Middle frontal gyrus (tissue), 1 donor: Measurements from ENCODE around the gene SLC9C2.
"Not testable (repeated sequence)": the region's sequence is repeated elsewhere in the genome, so short reads cannot be mapped to it uniquely, and the experiment has no call there.

ENCODE experiments used
- DNase-seq: peaks from one replicate; pipeline ENCODE4 v3.0.0-alpha.2; 2015; ENCODE audit warnings: low spot score; ENCODE audit errors: extremely low spot score

SLC9C2 gene

DNA sequence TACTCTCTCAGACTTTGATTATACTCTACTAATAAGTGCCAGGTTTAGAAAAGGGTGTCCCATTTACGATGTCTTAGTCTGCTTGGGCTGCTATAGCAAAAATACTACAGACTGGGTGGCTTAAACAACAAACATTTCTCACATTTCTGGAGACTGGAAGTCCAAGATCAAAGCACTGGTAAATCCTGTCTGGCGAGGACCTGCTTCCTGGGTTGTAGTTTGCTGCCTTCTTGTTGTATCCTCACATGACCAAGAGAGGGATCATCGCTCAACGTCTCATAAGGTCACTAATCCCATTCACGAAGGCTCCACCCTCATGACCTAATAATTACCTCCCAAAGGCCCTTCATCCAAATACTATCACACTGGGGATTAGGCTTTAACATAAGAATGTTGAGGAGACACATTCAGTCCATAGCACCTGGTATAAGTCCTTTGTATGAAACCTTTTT, 113.7 kb downstream of the SLC9C2 start:
- no peak for DNase-seq

DNA sequence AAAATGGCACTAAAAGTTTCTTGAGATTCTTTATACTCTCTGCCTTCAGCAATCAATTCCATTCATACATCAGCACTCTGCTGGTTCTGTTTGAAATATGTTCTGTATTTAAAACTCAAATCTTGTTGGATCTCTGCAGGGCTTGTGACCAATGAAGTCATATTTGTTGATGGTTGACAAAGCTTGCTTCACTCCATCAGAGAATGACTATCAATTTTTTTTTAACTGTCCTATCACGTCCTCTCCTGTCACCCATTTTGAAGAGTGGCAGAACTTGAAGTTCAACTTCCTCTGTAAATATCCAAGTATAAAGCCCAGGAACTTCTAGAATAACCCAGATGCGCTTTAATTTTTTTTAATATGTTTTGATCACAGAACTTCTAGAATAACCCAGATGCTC, 114.9 kb downstream of the SLC9C2 start:
- DNase-seq: no peak

DNA sequence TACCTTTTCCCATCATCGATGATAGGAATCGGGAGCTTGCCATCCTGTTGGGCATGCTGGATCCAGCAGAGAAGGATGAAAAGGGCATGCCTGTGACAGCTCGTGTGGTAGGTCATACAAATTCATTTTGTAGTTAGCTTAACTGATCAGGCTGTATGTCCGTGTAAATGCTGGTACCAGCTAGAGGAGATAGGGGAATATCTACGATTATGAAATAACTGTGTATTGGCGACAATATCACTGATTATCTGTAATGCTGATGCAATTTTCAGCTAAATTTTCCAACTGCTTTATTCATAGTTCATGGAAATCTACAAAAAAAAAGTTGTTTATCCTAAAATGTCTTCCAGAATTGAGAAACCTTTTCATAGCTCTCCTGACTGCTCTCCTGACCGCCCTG, 117.5 kb downstream of the SLC9C2 start:
- no peak for DNase-seq

DNA sequence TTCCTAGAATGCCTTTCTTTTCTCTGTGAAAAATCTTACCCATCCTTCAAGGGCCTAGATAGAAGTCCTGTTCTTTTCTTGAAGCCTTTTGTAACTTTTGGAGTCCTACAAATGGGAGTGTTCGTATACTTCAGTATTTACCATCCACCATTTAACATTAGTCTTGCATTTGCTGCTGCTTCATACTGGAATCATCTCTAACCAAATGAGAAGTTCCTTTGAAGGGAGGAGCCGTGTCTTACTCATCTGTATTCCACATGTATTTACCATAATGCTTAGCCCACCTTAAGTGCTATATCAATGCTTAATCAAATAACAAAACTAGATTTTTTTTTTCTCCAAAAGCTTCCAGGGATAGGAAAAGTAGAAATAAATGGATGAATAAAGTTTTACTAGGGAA, 118.6 kb downstream of the SLC9C2 start:
- no peak for DNase-seq

DNA sequence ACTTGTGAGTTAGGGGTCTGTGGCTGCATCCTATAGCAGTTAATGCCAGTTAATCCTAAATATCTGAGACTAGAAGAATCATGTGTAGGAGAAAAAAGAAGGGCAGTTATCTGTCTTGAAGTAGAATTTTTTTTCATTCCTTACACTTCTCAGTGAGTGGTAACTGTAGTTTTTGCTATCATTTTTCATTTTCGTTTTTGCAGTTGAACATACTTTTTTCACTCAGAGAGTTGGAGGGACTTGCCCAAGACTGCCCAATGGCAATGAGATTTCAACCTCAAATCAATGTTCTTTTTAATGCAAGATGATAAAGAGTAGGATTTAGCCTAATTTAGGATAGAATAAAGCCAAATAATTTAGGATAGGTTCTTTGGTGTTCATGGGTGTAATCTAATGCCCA, 120.2 kb downstream of the SLC9C2 start:
- no peak for DNase-seq

DNA sequence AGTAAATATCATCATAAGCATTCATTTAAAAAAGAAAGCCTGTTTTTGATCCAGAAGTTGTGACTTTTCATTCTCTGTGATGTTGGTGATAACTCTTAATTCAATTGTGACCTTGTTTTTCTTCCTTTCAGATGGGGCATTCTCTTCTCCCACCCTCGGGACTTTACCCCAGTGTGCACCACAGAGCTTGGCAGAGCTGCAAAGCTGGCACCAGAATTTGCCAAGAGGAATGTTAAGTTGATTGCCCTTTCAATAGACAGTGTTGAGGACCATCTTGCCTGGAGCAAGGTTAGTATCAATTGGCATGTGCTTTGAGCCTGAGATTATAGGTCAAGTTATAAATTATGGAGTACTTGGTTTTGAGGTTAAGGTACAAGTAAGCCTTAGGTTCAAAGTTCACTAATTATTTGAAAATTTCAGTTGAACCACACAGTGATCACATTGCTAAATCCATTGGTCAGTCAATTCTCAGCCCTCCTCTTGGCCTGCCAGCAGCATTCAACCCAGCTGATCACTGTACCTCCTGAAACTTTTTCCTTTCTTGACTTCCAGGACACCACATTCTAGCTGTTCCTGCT, 121.6 kb downstream of the SLC9C2 start:
- DNase-seq: no peak

DNA sequence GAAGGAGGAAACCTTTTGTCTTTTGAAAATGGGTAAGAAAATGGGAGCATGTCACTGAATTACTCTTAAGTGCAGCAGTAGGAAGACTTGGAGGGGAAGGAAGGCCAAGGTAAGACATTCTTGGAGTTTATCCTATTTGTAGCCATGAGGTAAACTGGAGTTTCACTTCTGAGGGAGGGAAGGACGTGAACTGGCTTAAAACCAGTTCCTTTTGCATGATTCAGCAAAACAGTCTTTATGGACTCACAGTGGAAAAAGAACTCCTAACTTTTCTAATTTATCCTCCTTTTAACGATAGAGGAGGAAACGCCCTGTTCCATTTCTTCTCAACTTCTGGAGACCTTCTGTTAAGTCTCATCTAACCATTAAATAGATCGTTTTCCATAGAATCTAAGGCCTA, 123.2 kb downstream of the SLC9C2 start:
- DNase-seq: no peak

DNA sequence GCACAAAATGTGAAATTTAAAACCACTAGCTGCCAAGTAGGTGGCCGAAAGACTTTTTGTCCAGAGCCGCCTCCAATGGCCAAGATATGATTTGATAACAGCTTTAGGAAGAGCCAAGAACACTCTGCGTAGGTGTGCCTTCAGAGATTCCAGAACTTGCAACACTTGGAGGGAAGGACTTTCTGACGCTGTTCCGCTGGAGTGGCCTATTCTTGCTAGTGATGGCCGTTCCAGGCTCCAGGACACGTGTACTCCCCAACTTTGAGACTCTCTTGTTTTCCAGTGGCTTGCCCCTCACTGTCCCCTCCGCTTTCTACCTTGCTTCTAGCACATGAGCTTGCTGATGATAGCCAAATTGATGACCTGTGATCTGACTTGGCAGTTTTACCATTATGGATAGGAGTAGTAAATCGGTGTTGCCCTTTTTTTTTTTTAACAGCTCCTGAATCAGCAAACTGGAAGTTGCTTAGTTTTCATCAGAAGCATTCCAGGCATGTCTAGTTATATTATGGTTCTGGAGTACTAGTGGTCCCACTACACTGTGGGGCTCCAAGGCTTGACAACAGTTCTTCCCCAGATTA, 124.7 kb downstream of the SLC9C2 start:
- DNase-seq: peak; percentile 18

DNA sequence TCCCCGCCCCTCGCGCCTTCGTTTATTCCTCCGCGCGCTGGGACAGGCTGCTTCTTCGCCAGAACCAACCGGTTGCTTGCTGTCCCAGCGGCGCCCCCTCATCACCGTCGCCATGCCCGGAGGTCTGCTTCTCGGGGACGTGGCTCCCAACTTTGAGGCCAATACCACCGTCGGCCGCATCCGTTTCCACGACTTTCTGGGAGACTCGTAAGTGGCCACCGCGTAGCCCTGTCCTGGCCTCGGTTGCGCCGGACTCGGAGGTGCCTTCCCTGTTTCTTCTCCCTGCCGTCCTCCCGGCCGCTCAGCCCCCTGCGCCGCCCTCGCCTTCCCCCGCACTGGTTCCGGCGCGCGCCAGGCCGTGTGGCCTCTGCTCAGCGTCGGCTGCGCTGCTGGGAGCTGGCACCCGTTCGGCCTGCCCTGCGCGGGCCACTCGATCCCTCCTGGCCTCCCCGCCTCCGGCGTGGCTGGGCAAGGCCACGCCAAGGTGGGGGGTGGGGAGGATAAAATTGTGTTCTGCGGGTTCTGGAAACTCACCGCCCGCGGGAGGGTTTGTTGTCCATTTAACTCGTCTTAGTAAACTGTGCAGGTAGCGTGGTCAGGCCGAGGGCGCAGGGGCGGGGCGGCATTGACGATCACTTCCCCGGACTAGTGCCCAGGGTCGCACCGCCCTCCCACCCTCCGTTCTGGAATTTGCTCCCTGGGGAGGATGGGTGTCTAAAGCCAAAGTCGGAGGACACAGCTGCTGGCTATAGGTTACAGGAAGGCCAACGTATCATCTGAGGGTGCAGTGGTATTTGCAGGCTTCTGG, 125.4 kb downstream of the SLC9C2 start, which contains the start of gene PRDX6:
Gene PRDX6 (plus strand): TSS at position 50 of the 808 bp plus-strand sequence. CDS start 63 bp downstream, at position 113.
- DNase-seq: no peak

DNA sequence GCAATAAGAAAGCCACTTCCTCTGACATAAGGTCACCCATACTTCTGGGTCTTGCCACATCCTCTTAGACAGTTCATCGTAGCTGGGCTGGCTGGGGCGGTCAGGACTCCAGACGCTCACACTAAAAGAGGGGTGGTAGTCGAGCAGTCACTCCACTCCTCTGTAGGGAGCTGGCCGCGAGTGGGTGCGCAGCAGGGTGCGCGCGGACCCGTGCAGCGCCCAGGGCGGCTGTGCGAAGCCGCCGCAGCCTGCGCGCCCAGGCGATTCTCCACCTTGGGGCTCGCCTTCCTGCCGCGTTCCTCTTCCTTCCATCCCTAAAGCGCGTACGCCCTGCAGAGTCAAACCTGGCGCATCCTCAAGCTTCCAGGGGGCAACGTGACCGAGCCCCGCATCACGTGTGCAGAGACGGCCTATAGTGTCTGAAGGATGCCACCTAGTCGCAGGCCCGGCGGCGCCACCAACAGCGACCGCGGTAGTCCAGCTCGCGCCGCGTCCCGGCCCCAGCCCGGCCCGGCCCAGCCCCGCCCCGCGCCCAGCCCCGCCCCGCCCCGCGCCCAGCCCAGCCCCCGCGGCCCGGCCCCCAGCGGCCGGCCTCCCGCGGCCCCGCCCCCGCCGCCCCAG, 126.1 kb downstream of the SLC9C2 start:
- peak; percentile 91 for DNase-seq

DNA sequence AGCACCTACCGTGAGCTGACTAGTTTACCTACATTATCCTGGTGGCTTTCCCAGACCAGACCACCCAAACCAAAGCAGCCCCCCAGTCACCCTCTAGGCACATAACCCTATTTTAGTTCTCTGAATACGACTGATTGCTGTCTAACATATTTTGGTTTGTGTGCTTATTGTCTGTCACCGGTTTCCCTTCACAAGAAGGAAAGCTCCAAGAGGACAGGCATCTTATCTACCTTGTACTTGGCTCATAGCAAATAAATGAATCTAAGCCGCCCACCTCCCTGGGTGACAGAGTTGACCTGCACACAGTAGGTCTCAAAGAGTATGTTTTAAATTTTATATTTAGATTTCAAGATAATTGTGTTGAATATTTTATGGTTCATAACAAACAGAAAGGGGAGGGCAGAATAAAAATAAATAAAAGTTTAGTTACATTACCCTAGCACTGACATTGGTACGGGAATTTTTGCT, 126.6 kb downstream of the SLC9C2 start:
- no peak for DNase-seq

DNA sequence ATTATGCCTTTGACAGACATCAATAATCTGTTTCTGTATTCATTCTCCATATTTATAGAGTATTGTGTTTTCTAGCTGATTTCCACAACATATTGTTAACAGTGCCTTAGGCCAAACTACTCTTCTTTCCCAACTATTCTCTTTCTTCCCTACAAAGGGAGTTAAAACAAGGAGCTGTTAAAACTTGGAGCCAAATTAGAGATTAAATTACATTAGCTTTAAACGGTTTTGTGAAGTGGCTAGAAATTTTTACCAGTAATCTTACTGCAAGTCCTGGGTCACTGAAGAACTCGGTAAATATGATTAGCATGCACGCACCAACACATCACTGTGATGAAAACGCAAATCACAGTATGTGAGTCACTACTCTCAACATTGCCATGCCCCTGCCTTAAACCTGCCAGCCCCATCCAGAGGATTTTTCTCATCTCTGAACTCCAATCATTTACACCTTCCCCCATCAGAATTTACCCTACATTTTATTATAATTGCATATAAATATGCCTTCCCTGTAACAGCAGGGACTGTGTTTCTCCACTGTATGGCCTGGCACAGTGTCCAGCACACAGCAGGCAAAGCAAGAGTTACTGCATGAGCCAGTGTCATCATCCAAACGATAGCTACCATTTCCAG, 127.2 kb downstream of the SLC9C2 start:
- no peak for DNase-seq

DNA sequence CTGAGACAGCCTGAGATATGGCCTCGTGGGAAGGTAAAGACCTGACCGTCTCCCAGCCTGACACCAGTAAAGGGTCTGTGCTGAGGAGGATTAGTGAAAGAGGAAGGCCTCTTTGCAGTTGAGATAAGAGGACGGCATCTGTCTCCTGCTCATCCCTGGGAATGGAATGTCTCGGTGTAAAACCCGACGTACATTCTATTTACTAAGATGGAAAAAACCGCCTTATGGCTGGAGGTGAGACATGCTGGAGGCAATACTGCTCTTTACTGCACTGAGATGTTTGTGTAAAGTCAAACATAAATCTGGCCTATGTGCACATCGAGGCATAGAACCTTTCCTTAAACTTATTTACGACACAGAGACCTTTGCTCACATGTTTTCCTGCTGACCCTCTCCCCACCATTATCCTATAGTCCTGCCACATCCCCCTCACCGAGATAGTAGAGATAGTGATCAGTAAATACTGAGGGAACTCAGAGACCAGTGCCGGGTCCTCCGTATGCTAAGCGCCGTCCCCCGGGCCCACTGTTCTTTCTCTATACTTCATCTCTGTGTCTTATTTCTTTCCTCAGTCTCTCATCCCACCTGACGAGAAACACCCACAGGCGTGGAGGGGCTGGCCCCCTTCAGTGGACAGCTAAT, 128.0 kb downstream of the SLC9C2 start:
- not testable (repeated sequence) for DNase-seq

DNA sequence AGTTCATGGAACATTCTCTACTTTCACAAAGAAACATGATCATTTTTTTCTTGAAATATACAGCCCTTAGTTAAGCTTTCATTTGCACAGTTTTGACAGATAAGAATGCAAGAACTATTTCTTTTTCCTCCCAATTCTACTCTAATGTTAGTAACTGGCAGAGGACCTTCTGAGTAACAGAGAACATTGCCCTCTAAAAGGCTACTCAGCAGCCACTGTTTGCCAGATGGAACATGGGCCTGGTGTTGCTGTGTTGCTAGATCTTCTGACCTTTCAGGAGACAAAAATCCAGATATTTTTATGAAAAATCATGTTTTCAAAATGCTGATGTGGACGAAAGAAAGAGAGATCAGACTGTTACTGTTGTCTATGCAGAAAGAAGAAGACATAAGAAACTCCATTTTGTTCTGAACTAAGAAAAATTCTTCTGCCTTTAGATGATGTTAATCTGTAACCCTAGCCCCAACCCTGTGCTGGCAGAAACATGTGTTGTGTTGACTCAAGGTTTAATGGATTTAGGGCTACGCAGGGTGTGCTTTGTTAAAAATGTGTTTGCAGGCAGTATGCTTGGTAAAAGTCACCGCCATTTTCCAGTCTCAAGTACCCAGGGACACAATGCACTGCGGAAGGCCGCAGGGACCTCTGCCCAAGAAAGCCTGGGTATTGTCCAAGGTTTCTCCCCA, 128.6 kb downstream of the SLC9C2 start:
- no peak for DNase-seq

DNA sequence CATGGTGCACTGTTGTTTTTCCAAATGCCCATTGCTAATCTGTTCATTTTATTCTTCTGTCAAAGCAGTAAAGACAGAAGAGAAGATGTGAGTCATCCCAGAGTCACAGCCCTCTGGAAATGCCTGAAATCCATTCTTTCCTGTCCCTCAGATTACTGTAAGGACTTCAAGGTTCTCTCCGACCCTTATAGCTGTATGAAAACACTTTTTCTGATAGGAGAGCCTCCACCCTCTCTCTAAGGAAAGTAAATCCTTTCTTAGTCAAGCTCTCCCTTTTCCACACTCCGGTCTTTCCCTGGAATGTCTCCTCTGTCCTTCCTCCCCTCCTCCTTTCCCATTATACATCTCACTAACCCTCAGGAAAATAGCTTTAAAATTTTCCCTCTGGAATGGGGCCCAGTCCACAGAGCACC, 129.3 kb downstream of the SLC9C2 start:
- no peak for DNase-seq

DNA sequence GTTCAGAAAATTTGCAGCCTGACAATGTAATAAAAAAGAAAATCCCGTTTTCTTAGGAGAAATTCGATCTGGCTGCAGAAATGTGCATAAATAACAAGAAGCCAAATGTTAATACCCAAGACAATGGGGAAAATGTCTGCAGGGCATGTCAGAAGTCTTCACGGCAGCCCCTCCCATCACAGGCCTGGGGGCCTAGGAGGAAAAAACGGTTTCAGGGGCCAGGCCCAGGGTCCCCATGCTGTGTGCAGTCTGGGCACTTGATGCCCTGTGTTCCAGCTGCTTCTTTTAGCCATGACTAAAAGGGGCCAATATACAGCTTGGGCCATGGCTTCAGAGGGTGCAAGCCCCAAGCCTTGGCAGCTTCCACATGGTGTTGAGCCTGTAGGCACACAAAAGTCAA, 132.3 kb downstream of the SLC9C2 start:
- DNase-seq: no peak

DNA sequence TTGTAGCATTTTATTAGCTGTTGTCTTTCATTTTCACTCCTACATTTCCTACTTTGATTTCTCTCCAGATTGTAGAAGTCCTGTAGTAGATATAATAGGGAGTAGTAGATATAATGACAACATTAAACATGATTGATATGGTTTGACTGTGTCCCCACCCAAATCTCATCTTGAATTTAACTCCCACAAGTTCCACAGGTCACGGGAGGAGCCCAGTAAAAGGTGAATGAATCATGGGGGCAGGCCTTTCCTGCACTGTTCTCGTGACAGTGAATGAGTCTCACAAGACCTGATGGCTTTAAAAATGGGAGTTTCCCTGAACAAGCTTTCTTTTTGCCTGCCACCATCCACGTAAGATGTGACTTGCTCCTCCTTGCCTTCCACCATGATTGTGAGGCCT, 133.2 kb downstream of the SLC9C2 start:
- DNase-seq: no peak

DNA sequence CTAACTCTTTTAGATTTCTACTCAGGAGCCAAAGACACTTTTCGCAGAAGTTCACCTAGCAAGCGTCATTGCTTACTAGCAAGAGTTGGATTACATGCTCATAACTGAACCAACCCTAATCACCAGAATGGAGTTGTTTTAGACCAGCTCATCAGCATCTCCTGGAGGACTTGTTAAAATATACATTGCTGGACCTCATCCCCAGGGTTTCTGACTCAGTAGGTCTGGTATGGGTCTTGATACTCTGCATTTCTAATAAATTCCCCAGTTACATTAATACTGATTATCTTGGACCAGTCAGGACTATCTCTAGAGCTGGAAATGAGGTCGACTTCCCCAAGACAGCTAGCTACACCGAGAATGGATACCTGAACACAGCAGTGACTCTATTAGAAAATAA, 135.4 kb downstream of the SLC9C2 start:
- no peak for DNase-seq

DNA sequence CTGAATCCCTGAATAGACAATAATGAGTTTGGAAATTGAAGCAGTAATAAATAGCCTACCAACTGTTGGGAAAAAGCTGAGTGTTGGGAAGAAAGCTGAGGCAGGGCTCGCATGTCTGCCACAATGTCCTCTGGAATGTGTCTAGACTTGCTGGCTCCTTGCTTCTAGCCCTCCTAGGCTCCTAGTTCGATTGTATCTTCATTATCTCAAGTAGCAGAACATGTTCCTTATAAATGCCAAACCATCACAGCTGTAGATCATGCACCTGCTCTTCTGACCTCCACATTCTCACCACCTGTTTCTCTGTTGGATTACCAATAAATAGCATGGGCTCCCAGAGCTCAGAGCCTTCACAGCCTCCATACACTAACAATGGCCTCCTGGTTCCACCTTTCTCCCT, 138.7 kb downstream of the SLC9C2 start:
- not testable (repeated sequence) for DNase-seq

DNA sequence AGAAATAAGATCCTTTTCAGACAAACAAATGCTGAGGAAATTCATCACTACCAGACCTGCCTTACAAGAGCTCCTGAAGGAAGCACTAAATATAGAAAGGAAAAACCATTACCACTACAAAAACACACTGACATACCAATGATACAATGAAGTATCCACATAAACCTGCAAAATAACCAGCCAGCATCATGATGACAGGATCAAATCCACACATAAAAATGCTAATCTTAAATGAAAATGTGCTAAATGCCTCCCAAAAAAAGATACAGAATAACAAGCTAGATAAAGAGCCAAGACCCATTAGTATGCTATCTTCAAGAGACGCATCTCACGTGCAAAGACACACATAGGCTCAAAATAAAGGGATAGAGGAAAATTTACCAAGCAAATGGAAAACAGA, 140.2 kb downstream of the SLC9C2 start:
- not testable (repeated sequence) for DNase-seq
